Neural cell (in vitro differentiated cells): ENCODE data around the gene OR5C1.

Experiments used
- EP300 ChIP-seq: fragments of 450-650 bp; conservative IDR thresholded peaks from 2 replicates; pipeline ENCODE4 v1.6.1; 2014; ENCODE audit warnings: antibody characterized with exemption, mild to moderate bottlenecking, moderate library complexity; ENCODE audit not compliant: poor library complexity, severe bottlenecking
- POLR2AphosphoS5 ChIP-seq: IDR thresholded peaks from 2 replicates; pipeline ENCODE4 v1.6.1; 2012
- TF ChIP-seq, protein P1 (sequence below): fragments of 450-650 bp; IDR thresholded peaks from 2 replicates; pipeline ENCODE4 v1.5.1; 2014; ENCODE audit warnings: antibody characterized with exemption, mild to moderate bottlenecking, moderate library complexity; ENCODE audit not compliant: poor library complexity, severe bottlenecking

DNA sequence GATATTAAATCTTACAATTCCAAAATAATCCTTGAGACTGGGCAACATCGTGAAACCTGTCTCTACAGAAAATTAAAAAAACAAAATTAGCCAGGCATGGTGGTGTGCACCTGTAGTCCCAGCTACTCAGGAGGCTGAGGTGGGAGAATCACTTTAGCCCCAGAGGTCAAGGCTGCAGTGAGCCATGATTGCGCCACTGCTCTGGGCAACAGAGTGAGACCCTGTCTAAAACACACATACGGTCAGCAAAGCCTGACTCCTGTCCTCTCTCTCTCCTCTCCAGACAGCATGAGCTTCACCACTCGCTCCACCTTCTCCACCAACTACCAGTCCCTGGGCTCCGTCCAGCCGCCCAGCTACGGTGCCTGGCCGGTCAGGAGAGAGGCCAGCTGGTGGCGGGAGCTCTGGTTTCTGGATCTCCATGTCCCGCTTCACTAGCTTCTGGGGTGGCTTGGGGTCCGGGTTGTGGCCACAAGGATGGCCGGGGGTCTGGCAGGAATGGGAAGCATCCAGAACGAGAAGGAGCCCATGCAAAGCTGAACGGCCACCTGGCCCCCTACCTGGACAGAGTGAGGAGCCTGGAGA is 48.6 kb downstream of the OR5C1 start:
- TF ChIP-seq POLR2AphosphoS5, result no peak
- TF ChIP-seq, protein P1, sequence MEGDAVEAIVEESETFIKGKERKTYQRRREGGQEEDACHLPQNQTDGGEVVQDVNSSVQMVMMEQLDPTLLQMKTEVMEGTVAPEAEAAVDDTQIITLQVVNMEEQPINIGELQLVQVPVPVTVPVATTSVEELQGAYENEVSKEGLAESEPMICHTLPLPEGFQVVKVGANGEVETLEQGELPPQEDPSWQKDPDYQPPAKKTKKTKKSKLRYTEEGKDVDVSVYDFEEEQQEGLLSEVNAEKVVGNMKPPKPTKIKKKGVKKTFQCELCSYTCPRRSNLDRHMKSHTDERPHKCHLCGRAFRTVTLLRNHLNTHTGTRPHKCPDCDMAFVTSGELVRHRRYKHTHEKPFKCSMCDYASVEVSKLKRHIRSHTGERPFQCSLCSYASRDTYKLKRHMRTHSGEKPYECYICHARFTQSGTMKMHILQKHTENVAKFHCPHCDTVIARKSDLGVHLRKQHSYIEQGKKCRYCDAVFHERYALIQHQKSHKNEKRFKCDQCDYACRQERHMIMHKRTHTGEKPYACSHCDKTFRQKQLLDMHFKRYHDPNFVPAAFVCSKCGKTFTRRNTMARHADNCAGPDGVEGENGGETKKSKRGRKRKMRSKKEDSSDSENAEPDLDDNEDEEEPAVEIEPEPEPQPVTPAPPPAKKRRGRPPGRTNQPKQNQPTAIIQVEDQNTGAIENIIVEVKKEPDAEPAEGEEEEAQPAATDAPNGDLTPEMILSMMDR, result no peak
- no peak for TF ChIP-seq EP300
